Heart left ventricle (tissue), 13 donors: ENCODE results near the gene CDK6.

ENCODE experiments used
- POLR2A ChIP-seq, 2 donors: fragments of 450-650 bp; IDR thresholded peaks; one replicate each; pipeline ENCODE4 v1.6.1; 2017; ENCODE audit warnings: antibody characterized with exemption in 2 of 2, mild to moderate bottlenecking in 2 of 2, moderate library complexity in 2 of 2
- TF ChIP-seq, protein P1 (sequence below), 12 donors: fragments of 200-600 bp; sonication (generic) in 4 of 12; IDR thresholded peaks; one replicate each; pipeline versions ENCODE4 v1.5.0 to v1.8.0; 2018 to 2022; ENCODE audit warnings: antibody characterized with exemption in 12 of 12, mild to moderate bottlenecking in 5 of 12
- donor health status: ischemic (EF 13 %, LVEDD 7.1; RV severe dilation, severe dysfunction).
- donor health status: DM: no; HTN: yes; CAD: no.
- donor health status: DM: no; HTN: no; CAD: no.
- donor health status: ischemic (EF 25% LVEDD 6.9; RV normal size, moderate dysfunction).
- donor health status: ischemic (EF 25% LVEDD 5.7; RV mildly dilated, moderate dysfunction).
- donor health status: ischemic (EF 35%, LVEDD 5.7; RV mildly dilated, moderate dysfunction).
- donor health status: nonischemic (EF 11% LVEDD 7.7; RV severe dilation, severe dysfunction).
- donor health status: DM: yes; HTN: yes; CAD: no.
- donor health status: PGD.
- donor health status: ischemic (EF 29% LVEDD 5.4; RV normal size, mild dysfunction).
- donor health status: nonischemic (EF 23%, LVEDD 6.1; RV moderate dilation, normal function).

GRCh38 chr7:92835261-92835850 lies 1.0 kb downstream of the CDK6 start:
- TF ChIP-seq, protein P1, sequence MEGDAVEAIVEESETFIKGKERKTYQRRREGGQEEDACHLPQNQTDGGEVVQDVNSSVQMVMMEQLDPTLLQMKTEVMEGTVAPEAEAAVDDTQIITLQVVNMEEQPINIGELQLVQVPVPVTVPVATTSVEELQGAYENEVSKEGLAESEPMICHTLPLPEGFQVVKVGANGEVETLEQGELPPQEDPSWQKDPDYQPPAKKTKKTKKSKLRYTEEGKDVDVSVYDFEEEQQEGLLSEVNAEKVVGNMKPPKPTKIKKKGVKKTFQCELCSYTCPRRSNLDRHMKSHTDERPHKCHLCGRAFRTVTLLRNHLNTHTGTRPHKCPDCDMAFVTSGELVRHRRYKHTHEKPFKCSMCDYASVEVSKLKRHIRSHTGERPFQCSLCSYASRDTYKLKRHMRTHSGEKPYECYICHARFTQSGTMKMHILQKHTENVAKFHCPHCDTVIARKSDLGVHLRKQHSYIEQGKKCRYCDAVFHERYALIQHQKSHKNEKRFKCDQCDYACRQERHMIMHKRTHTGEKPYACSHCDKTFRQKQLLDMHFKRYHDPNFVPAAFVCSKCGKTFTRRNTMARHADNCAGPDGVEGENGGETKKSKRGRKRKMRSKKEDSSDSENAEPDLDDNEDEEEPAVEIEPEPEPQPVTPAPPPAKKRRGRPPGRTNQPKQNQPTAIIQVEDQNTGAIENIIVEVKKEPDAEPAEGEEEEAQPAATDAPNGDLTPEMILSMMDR (IDR thresholded peaks at IDR 0.05): no peak
- TF ChIP-seq POLR2A (IDR thresholded peaks at IDR 0.05): no peak
